Esophagus muscularis mucosa (tissue), 4 donors: ENCODE results near the gene HSPA1L.
"Not testable (repeated sequence)": the region's sequence is repeated elsewhere in the genome, so short reads cannot be mapped to it uniquely, and the experiment has no call there.

Experiments
- EP300 ChIP-seq: sonication (generic); formaldehyde crosslinking; IDR thresholded peaks from one replicate; pipeline ENCODE4 v1.6.1; 2017; ENCODE audit warnings: antibody characterized with exemption
- POLR2A ChIP-seq: fragments of 450-650 bp; IDR thresholded peaks from one replicate; pipeline ENCODE4 v1.6.1; 2017; ENCODE audit warnings: antibody characterized with exemption, moderate library complexity, mild to moderate bottlenecking, low read depth
- POLR2AphosphoS5 ChIP-seq, 2 donors: sonication (generic); formaldehyde crosslinking; IDR thresholded peaks; one replicate each; pipeline ENCODE4 v1.6.1; 2017; ENCODE audit warnings: antibody characterized with exemption in 2 of 2
- TF ChIP-seq, protein P1 (sequence below), 3 experiments: fragments of 200-600 bp in 2 of 3; fragments of 450-650 bp in 1 of 3; sonication (generic) in 2 of 3; IDR thresholded peaks; one replicate each; pipeline ENCODE4 v1.5.1; 2017 to 2019; ENCODE audit warnings: antibody characterized with exemption in 3 of 3, mild to moderate bottlenecking in 2 of 3, moderate library complexity in 1 of 3

- TF ChIP-seq, protein P1, sequence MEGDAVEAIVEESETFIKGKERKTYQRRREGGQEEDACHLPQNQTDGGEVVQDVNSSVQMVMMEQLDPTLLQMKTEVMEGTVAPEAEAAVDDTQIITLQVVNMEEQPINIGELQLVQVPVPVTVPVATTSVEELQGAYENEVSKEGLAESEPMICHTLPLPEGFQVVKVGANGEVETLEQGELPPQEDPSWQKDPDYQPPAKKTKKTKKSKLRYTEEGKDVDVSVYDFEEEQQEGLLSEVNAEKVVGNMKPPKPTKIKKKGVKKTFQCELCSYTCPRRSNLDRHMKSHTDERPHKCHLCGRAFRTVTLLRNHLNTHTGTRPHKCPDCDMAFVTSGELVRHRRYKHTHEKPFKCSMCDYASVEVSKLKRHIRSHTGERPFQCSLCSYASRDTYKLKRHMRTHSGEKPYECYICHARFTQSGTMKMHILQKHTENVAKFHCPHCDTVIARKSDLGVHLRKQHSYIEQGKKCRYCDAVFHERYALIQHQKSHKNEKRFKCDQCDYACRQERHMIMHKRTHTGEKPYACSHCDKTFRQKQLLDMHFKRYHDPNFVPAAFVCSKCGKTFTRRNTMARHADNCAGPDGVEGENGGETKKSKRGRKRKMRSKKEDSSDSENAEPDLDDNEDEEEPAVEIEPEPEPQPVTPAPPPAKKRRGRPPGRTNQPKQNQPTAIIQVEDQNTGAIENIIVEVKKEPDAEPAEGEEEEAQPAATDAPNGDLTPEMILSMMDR (IDR thresholded peaks at IDR 0.05) = not testable (repeated sequence)
- TF ChIP-seq POLR2A; EP300; POLR2AphosphoS5 (IDR thresholded peaks at IDR 0.05): not testable (repeated sequence)
Observed at GRCh38 chr6:31851980-31852718, 37.1 kb upstream of the HSPA1L start.
